Activated naive CD4-positive, alpha-beta T cell treated with anti-CD3 and anti-CD28 coated beads, Interleukin-2, amount 50 U/mL, for 24 hours (primary cell): ENCODE measurements around the gene HOXB3.

Experiments used
- H3K27ac Mint-ChIP-seq: one replicate; pipeline ENCODE4 v1.8.0; 2021; ENCODE audit warnings: mild to moderate bottlenecking, mixed read lengths
- H3K27me3 Mint-ChIP-seq: one replicate; pipeline ENCODE4 v1.8.0; 2021; ENCODE audit warnings: mixed read lengths
- H3K36me3 Mint-ChIP-seq: one replicate; pipeline ENCODE4 v1.8.0; 2021; ENCODE audit warnings: mixed read lengths
- H3K4me1 Mint-ChIP-seq: one replicate; pipeline ENCODE4 v1.8.0; 2021; ENCODE audit warnings: mixed read lengths
- H3K4me3 Mint-ChIP-seq: one replicate; pipeline ENCODE4 v1.8.0; 2021; ENCODE audit warnings: mild to moderate bottlenecking, mixed read lengths
- H3K9me3 Mint-ChIP-seq: one replicate; pipeline ENCODE4 v1.8.0; 2021; ENCODE audit warnings: mixed read lengths

Gene HOXB3

DNA sequence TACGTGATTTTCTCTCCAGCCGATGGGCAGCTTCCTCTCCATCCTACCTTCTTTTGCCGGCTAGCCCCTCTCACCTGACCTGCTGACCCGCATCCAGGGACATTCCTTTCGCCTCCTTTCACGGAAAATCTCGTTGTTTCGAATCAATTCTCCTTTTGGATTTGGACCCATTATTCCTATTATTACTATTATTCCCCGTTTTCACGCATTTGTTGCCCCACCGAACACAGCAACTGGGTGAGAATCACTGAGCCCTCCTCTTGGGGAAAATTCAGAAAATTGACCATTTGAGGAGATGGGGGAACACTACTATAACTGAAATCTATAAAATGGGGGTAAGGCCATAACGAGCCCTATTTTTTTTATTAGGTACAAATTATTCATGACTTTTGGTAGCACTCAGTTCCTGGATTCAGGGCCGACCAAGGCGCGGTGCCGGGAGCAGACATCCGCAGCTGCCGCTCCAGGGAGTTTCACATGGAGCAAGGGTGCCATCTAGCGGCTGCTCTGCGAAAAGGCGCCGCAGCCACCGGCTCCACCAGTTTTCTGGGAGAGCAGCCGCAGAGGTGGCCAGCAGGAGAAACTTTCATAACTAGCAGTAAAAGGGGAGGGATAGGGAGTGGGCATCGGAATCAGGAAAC, 28.3 kb upstream of the HOXB3 start:
- Mint-ChIP-seq H3K36me3 (peaks cover 2% of the 10 kb centered on the region), H3K4me3 (peak overlapping the region; percentile 51), H3K9me3 (no peaks in the 10 kb centered on the region), H3K27me3 (peaks cover 69% of the 10 kb centered on the region), H3K27ac (peak overlapping the region; percentile 41), H3K4me1 (peaks cover 44% of the 10 kb centered on the region)

DNA sequence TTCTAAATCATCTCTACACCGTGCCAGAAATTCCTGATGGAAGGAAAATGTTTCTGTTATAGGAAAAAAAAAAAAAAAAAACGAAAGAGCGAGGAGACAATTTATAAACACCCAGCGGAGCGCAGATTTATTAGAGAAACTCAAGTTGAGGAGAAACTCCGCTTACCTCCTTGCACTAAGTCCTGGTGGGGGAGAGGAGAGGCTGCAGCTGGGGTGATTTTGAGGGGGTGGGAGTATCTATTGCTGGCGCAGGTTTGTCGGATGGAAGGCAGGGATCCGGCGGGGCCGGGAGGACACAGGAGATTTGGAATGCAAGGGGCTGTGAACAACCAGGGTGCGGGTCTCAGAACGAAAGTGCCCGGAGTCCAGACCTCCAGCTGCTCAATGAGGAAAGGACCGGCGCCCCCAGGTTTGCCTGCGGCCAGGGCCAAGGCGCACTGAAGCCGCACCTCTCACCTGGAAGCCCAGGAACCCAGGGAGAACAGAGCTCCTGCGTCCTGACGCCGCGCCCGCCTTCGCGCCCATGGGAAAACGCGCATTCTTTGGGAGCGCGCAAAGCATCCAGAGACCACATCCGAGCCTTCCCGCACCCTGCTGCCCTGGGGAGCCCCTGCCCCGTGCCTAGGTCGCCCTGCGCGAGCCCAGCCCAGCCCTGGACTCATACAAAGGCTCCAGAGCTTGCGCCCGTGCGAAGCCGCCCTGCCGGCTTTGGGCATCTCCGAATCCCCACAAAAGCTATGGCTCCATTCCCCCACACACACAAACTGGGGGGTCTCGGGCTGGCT, 27.6 kb upstream of the HOXB3 start:
- peaks cover 50% of the 10 kb centered on the region for H3K4me1 Mint-ChIP-seq
- H3K36me3 Mint-ChIP-seq, result peaks cover 2% of the 10 kb centered on the region
- H3K27me3 Mint-ChIP-seq, result peaks cover 69% of the 10 kb centered on the region
- peak overlapping the region; percentile 46 for H3K4me3 Mint-ChIP-seq
- H3K27ac Mint-ChIP-seq, result no peak overlapping the region
- no peaks in the 10 kb centered on the region for H3K9me3 Mint-ChIP-seq

- peak overlapping the region; percentile 41 for H3K27ac Mint-ChIP-seq
- no peaks in the 10 kb centered on the region for H3K9me3 Mint-ChIP-seq
- H3K36me3 Mint-ChIP-seq, result peaks cover 2% of the 10 kb centered on the region
- H3K4me1 Mint-ChIP-seq, result peaks cover 55% of the 10 kb centered on the region
- H3K4me3 Mint-ChIP-seq, result peak overlapping the region; percentile 46
- peaks cover 61% of the 10 kb centered on the region for H3K27me3 Mint-ChIP-seq
Measured at GRCh38 chr17:48616717-48617470, 26.9 kb upstream of the HOXB3 start.

- Mint-ChIP-seq H3K4me1 (peaks cover 62% of the 10 kb centered on the region), H3K9me3 (no peaks in the 10 kb centered on the region), H3K27me3 (peaks cover 60% of the 10 kb centered on the region), H3K4me3 (no peak overlapping the region), H3K36me3 (peaks cover 2% of the 10 kb centered on the region), H3K27ac (no peak overlapping the region)
Measured at GRCh38 chr17:48615963-48616716, 26.1 kb upstream of the HOXB3 start.

GRCh38 chr17:48615047-48615962, 25.3 kb upstream of the HOXB3 start, which contains the start of gene HOXB8:
HOXB8 (minus strand) TSS chr17:48615292; CDS start chr17:48614704, 588 bp downstream.
- H3K36me3 Mint-ChIP-seq, result no peaks in the 10 kb centered on the region
- H3K4me3 Mint-ChIP-seq, result peak within 1 kb of the TSS; percentile 71
- no peaks in the 10 kb centered on the region for H3K9me3 Mint-ChIP-seq
- peaks cover 57% of the 10 kb centered on the region for H3K27me3 Mint-ChIP-seq
- H3K27ac Mint-ChIP-seq, result peak within 1 kb of the TSS; percentile 62
- peaks cover 67% of the 10 kb centered on the region for H3K4me1 Mint-ChIP-seq

DNA sequence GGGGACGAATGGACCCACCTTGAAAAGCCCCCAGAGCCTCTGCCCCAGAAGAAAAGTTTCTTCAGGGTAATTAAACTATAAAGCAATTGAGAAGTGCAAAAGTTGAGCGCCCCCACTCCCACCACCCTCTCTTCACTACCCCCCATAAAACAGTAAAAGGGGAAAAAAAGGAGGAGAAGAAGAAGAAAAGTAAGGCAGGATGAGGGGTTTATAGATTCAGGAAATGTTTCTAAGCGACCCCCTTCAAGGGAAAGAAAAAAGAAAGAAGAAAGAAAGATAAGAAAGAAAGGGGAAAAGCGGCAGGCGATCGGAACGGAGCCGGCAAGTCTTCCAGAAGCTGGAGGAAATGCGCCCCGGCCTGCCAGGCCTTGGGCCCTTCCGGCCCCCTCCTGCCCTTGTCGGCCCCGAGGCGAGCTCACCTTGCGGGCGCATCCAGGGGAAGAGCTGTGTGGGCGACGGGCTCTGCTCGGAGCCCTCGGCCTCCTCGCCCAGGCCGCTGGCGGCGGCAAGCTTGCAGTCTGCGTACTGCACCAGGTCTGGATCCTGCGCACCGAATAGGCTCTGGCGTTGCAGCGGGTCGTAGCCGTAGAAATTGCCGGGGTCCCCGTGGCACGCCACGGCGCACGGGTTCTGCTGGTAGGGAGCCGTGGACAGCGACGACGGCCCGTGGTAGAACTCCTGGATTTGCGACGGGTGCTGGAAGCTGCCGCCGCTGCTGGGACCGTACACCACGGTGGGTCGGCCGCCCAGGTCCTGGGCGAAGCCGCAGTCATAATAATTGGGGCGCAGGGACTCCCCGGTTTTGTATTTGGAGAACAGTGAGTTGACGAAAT, 24.0 kb upstream of the HOXB3 start:
- Mint-ChIP-seq H3K36me3 (no peaks in the 10 kb centered on the region), H3K4me1 (peaks cover 63% of the 10 kb centered on the region), H3K9me3 (no peaks in the 10 kb centered on the region), H3K4me3 (peak overlapping the region; percentile 71), H3K27me3 (peaks cover 55% of the 10 kb centered on the region), H3K27ac (peak overlapping the region; percentile 62)

DNA sequence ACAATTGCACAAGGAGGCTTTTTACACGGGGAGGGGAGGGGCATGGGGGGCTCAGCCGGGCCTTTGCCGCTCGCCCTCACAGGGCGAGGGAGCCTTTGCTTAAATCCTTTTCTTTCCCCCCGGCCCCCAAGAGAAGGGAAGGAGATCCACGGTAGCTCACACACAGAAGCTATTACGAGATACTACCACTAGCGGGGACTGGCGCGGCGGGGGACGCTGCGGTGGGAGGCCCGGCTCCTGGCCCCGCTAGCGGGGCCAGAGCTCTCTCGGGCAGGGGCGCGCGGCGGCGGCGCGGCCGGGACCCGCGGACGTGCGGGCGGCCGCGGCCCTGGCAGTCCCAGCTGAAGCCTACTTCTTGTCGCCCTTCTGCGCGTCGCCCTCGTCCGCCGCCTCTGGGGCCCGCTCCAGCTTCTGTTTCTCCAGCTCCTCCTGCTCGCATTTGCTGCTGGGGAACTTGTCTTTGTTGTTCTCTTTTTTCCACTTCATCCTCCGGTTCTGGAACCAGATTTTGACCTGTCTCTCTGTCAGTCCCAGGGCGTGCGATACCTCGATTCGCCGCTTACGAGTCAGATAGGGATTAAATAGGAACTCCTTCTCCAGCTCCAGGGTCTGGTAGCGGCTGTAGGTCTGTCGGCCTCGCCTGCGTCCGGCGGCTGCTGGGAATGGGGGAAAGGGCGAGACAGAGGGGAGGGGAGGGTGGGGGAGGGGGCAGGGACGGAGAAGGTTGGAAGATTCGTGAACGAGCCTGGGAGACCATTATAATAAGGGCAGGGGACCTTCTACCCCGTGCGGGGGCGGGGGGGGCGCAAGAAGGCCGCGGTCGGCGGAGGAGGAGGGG, 23.0 kb upstream of the HOXB3 start:
- Mint-ChIP-seq H3K27me3 (peaks cover 52% of the 10 kb centered on the region), H3K27ac (no peak overlapping the region), H3K36me3 (no peaks in the 10 kb centered on the region), H3K9me3 (no peaks in the 10 kb centered on the region), H3K4me3 (peak overlapping the region; percentile 92), H3K4me1 (peaks cover 55% of the 10 kb centered on the region)

DNA sequence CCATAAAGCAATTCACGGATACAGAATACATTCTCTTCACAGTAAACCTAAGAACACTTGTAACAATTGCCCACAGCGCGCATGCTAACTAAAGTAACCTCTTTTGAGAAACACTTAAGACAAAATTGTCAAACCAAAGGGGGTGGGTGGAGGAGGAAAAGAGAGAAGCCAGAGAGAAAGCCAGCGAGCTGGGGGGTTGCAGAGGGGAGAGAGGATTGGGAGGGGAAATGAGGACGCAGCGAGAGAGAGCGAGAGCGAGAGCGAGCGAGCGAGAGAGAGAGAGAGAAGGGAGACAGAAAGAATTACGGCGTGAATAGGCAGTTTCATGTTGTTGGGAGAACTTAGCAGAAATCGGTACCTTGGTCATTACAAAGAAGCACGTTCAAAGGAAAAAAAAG, 22.4 kb upstream of the HOXB3 start:
- Mint-ChIP-seq H3K4me3 (peak overlapping the region; percentile 81), H3K27ac (no peak overlapping the region), H3K4me1 (peaks cover 56% of the 10 kb centered on the region), H3K27me3 (peaks cover 53% of the 10 kb centered on the region), H3K9me3 (no peaks in the 10 kb centered on the region), H3K36me3 (no peaks in the 10 kb centered on the region)

GRCh38 chr17:48611681-48612455, 21.8 kb upstream of the HOXB3 start:
- Mint-ChIP-seq H3K27ac (no peak overlapping the region), H3K36me3 (no peaks in the 10 kb centered on the region), H3K4me1 (peaks cover 50% of the 10 kb centered on the region), H3K9me3 (no peaks in the 10 kb centered on the region), H3K4me3 (peak overlapping the region; percentile 94), H3K27me3 (peaks cover 52% of the 10 kb centered on the region)

- Mint-ChIP-seq H3K4me1 (peaks cover 49% of the 10 kb centered on the region), H3K27me3 (peaks cover 54% of the 10 kb centered on the region), H3K4me3 (peak overlapping the region; percentile 94), H3K36me3 (no peaks in the 10 kb centered on the region), H3K9me3 (no peaks in the 10 kb centered on the region), H3K27ac (no peak overlapping the region)
Measured at GRCh38 chr17:48611213-48611612, 21.2 kb upstream of the HOXB3 start.

DNA sequence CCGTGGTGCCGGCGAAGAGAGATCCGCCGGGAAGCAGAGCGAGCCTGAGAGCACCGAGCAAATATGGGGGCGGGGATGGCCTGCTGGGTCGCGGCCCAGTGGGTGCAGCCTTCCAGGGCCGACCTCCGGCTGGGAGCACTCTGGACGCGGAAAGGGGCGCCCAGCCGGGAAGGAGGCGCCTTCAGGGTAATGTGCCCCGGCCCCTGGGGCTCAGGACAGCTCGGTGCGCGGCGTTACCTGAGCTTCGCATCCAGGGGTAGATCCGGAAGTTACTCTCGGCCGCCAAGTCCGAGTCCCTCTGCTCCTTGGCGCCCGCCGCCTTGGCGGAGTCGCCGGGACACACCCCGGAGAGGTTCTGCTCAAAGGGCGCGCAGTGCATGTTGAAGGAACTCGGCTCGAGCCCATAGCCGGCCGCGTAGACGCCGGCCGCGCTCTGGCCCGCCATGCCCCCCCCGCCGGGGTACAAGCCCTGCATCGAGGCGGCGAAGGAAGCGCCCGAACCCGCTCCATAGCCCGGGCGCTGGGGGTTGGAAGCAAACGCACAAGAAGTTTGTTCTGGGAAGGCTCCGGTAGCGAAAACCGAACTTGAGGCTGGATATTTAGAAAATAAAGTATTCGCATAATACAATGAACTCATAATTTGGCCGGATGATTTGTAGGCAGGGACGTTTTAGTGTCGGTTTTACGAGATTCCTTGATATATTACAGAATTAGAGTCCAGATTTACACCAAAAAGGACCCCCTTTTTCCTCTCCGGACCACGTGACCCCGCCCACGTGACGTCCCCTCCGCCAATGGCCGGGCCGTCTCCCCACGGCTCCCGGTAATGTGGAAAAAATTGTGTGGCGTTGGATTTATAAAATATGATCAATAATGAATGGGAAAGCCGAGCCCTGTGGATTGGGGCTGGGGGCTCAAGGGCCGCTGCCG, 20.5 kb upstream of the HOXB3 start, which contains the start of gene HOXB7:
TSS of gene HOXB7 (minus strand) at position 736 of the 930 bp plus-strand sequence. CDS start at position 637, 99 bp downstream.
- H3K27me3 Mint-ChIP-seq, result peaks cover 49% of the 10 kb centered on the region
- H3K27ac Mint-ChIP-seq, result no peak within 1 kb of the TSS
- H3K36me3 Mint-ChIP-seq, result no peaks in the 10 kb centered on the region
- H3K9me3 Mint-ChIP-seq, result no peaks in the 10 kb centered on the region
- H3K4me3 Mint-ChIP-seq, result peak within 1 kb of the TSS; percentile 94
- H3K4me1 Mint-ChIP-seq, result peaks cover 45% of the 10 kb centered on the region
